GM18511 (cell line): ENCODE data around the gene URB2.
"Not testable (repeated sequence)": the region's sequence is repeated elsewhere in the genome, so short reads cannot be mapped to it uniquely, and the experiment has no call there.

Experiments
- ATAC-seq: cut with Tn5 transposase; IDR thresholded peaks from one replicate; pipeline ENCODE4 v1.9.1; 2021; ENCODE audit warnings: mild to moderate bottlenecking, moderate library complexity; ENCODE audit not compliant: unreplicated experiment

The URB2 gene

DNA sequence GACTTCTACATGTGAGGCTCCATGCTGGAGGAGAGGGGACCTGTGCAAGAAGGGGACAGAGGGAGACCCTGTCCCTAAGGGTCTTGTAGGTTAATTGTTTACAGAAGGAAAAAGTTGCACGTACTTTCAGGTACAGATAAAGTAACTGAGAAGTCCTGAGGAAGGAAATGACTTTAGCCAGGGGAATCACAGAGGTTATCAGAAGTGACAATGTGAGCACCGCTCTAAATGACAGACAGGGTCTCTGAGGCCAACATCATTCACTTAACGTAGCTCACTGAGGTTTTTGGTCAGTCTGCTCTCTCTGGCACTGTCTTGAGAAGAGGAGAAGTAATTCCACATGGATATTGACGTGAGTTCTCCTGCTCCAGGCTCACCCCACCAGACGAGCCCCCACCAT lies 12.1 kb upstream of the URB2 start:
- ATAC-seq = no peak

DNA sequence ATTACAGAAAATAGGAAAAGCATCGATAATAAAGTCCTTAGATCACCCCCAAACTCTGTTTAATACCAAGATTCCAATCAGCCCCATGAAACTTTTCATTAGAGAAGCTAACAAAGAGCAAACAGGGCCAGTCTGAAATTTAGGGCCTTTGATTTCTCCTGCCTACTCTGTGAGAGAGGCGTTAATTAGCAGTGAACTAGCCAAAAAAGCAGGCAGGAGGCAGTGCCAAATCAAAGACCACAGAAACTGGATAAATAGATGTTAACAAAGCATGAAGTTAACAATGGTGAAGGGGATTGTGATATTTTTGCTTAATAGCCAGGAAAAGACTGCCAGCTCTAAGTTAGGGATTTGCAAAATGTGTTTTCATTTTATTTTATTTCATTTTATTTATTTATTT lies 11.3 kb upstream of the URB2 start:
- ATAC-seq = no peak

DNA sequence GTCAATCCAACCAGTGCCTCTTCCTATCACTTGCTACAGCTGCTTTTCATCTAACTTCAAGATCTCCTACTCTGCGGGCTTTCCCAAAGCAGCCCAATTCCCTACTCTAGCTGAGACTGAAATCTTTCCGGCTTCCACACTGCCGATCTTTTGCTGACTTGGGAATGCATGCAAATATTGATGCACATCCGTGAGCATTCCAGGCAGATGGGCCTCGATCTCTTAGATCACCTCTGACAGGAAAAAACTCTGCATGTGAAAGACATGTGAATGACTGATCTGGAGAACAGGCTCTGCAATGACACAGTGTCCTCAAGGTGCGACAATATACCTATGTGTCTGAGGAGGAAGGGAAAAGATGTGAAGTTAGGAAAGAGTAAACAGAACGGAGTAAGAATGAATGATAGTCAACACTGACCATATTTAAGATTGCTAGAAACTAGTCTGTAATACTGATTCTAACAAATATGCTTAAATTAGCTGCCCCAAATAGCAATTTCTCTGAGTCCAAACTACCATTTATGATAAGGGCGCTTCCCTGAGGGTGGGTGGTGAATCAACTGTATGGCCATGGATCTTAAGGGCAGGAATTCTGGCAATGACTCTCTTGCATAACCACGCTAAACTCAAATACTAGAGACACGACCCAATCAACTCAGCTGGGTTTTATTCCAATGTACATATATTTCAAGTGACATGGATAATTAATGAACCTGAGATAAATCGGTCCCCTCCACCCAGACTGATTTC lies 8.5 kb upstream of the URB2 start:
- no peak for ATAC-seq

DNA sequence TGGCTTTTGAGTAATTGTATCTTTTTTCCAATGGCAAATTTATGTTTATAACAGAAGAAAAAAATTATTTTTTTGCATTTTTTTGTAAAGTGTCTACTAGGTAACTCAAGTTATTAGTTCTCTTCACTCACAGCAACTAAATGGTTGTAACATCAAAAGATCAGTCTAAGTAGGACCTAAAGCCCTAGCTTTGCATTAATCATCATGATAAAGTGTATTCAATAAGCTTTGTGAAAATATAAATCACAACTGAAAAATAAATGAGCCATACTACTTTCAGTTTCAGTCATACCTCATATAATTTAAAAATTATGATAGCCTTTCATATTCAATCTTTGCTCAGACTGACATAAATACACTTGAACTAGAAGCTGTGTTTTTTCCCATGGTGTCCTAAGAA lies 7.0 kb upstream of the URB2 start:
- no peak for ATAC-seq

DNA sequence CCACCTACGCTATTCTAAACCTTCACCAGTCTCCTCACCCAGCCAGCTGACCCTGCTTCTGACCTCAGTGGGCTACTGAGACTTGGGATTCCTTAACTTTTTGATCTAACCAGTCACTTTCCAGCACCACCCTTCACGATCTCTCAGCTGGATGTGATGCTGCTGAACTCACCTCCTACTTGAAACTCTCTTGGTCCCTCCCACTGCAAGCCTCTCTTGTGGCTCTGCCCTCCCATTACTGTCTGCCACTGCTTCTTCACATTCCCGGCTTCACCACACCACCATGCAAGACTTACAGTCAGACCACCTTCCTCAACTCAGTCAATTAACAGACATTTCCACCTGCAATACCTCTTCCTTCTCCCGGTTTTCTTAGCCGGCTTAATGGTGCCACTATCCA lies 6.4 kb upstream of the URB2 start:
- no peak for ATAC-seq

DNA sequence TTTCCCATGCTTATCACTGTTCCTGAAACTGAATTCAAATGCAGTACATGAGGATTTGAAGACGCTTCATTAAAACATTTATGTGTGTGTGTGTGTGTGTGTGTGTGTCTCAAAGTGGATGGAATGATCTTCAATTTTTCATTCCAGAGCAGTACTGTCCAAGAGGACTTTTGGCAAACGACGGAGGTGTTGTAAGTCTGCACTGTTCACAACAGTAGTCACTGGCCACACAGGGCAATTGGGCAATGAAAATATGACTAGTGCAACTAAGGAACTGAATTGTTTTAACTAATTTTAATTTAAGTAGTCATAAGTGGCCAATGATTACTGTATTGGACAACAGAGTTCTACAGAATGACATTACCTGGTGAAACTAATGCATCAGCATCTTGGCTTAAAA lies 5.2 kb upstream of the URB2 start:
- no peak for ATAC-seq

DNA sequence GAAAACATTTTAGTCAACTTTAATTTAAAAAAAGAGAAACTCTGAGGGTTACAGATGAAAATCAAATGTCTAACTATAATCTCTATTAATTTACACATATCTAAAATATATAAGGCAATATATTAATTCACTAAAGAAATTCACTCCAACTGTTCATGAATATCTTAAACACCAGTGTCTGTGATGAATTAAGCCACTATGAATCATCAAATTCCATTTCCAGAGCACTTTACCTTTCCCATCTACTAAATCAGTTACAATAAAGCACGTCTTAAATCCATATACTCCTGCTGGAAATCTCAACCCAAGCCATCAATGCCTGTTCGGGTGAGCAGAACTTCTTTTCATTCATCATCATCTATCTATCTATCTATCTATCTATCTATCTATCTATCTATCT lies 4.4 kb upstream of the URB2 start:
- no peak for ATAC-seq

DNA sequence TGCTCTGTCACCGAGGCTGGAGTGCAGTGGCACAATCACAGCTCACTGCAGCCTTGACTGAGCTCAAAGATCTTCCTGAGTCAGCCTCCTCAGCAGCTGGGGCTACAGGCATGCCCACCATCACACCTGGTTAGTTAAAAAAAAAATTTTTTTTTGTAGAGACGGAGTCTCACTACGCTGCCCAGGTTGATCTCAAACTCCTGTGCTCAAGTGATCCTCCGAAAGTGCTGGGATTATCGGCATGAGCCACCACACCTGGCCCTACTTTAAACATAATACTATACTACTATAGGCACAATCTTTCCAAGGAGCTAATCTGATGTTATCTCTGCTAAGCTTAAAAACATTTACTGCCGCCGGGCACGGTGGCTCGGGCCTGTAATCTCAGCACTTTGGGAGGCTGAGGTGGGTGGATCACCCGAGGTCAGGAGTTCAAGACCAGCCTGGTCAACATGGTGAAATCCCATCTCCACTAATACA lies 3.4 kb upstream of the URB2 start:
- ATAC-seq = not testable (repeated sequence)

DNA sequence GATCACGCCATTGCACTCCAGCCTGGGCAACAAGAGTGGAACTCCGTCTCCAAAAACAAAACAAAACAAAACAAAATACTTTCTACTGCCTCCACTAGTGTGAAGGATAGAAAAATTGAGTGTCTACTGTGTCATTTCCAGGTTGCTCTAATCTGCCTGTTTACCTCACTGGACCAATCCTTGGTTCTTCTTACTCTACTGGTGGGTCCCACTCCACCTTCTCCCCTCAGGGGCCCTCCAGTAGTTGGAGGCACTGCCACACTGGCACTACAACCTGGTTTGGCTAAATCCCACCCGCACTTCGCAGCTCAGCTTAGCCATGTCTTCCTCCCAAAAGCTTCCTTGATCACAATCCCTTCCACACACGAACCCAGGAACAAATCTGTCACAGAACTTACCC lies 2.8 kb upstream of the URB2 start:
- ATAC-seq = no peak

DNA sequence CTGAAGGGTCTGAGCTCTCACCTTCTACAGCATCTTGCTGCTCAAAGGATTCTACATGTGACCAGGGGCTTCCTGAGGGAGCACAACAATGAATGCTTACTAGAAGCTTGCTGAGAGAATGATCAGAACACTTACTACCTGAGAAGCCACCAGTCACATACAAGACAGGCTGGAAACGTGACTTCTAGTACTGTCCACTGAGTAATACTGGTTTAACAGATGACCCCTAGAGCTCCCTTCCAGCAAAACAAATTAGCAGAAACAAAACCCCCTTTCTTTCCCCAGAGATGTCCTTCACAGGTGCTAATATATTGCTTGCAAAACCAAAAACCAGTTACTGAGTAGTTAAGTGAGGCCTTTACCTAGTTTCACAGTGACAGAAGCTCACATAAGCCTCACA lies 2.2 kb upstream of the URB2 start:
- ATAC-seq = no peak

DNA sequence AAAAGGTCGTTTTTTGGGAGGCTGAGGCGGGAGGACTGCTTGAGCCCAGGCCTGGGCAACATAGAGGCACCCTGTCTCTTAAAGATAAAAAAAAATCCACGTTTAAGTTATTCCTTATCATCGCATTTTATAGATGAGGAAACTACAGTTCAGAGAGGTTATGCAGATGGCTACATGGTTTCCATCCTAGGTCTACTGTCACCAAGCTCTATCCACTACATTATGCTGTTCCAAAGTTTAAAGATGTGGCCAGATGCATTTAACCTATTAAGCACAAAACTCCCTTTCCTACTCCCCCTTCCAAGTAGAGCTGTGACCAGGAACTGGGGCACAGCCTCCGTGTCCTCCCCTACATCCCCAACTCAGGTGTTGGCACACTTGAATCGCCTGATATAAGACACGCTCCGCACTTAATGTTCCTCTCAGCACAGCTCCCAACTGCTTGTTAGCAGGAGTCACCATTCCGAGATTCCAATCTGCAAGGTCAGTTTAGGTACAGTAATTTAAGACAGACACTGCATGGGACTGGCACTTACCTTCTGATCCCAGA lies 1.5 kb upstream of the URB2 start:
- ATAC-seq = no peak

DNA sequence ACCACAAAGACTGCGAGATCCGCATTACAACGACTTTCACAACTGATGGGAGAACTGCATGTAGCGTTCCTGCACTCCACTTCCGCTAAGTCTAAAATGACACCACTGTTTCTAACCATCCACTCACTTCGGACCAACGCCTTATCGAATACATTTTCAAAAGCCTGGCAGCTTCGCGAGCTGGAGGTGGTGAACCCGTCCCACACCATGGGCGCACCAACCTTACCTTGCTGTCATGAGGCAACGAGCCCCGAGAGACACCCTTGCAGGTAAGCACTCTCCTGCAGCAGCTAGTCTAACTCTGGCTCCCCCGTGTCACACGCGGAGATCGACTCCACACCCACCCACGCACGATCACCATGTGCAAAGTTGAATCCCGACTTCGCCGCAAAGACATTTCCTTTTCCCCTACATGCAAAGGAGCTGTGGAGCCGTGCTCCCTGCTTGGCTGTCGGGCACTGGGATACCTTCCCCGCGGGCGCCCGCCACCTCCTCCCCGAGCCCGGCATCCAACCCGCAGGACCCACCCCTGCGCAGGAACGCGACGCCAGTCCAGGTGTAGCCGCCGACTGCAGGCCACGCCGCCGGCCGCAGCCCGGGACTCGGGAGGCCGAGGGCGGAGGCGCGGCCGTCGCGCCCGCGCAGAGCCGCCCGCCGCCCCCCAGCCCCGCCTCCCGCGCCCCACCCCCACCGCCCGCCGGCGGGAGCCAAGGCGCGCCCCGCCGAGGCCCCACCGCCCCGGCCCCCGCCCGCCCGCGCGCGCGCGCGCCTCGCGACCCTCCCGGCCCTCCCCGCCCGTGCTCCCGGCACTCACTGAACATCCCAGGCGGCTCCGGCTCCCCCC lies 754 bp upstream of the URB2 start:
- ATAC-seq = peak; percentile 57

DNA sequence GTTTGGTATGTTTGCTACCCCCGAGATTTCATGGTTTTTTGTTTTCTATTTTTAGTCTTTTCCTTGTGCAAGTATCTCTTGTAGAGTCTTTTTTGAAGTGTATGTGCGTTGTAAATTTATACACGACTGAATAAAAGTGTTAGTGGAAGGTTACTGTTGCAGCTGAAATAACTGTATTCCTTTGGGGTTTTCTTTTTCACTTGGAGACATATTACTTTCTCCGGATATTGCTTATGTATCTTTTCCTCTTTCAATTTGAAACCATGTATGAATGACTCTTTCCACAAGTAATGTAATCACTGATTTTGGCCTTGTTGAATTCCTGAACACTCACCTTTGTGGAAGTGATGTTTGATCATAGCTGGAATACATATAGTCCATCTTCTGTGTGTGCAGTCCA lies 956 bp downstream of the URB2 start:
- ATAC-seq = no peak

DNA sequence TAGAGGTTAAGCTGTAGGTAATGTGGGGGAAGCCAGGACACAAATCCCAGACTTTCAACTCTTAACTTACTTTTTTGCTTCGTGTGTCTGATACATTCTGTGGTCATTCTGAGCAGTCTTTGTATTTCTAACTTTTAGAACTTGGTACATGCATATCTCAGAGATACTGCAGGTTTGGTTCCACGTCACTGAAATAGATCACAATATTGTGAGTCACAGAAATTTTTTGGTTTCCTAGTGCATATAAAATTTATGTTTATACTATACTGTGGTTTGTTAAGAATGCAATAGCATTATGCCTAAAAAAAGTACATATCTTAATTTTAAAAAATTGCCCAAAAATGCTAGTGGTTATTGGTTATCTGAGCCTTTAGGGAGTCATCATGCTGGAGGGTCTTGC lies 3.2 kb downstream of the URB2 start:
- ATAC-seq = no peak

DNA sequence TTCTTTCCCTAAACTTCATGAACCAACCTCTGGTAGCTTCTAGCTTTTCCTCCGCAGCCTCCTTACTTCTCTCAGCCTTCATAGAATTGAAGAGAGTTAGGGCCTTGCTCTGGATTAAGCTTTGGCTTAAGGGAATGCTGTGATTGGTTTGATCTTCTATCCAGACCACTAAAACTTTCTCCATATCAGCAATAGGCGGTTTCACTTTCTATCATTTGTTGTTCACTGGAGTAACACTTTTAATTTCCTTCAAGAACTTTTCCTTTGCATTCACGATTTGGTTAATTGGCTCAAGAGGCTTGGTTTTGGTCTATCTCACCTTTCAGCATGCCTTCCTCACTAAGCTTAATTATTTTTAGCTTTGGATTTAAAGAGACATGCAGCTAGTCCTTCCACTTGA lies 5.1 kb downstream of the URB2 start:
- no peak for ATAC-seq

DNA sequence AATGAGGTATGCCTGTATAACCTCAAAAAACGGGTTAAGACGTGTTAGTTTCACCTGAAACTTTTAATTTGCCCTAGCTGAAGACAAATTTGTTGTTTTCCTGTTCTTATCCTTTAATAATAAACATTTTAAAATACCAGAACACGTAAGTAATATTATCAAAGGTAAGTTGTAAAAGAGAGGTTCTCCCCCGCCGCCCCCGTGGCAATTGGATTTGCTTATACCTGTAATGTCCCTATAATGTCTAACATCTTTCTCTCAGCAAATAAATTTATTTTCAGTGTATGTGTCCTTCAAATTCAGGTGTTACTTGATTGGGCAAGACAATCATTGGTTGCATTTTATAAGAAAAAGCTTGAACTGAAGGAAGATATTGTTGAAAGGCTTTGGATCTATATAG lies 5.9 kb downstream of the URB2 start:
- no peak for ATAC-seq

DNA sequence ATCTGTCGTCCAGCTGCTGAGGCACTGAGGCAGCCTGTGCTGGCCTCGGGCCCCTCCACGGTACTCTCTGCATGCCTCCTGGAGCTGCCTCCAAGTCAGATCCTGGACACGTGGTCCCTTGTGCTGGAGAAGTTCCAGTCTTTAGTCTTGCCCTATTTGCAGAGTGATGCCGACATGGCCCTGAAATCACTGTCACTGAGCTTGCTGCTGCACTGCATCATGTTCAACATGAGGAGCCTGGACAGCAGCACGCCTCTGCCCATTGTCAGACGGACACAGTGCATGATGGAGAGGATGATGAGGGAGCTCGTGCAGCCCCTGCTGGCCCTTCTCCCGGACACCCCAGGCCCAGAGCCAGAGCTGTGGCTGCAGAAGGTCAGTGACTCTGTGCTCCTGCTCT lies 10.0 kb downstream of the URB2 start:
- no peak for ATAC-seq

DNA sequence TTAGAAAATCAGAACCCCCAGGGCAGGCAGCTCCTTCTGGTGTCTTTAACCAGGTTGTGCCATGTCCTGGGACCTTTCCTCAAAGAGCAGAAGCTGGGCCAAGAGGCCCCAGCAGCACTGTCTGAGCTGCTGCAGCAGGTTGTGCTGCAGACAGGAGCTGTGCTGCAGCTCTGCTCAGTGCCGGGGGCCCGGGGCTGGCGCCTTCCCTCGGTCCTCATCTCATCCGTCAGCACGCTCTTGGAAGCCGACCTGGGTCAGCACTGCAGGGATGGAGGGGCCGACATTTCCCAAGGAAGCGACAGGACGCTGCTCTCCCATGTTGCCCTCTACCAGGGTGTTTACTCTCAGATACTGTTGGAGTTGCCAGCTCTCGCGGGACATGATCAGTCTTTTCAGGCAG lies 11.7 kb downstream of the URB2 start:
- ATAC-seq = no peak

DNA sequence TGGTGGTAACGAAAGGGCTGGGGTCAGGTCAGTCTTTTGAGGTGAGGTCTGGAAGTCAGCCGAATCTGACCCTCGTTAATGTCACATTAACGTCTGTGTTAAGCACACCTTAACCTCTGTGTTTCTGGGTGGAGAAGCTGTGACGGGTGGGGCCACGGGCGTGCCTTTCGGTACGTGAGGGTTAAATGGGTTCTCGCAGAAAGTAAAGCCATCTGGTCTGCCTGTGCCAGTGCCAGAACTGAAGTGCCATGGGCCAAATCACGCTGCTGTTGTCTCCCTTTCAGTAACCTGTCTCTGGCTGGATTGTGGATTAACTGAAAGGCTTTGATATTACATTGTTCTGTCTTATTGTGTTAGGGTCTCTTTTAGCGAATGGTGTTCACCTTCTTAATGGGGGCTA lies 14.4 kb downstream of the URB2 start:
- no peak for ATAC-seq

DNA sequence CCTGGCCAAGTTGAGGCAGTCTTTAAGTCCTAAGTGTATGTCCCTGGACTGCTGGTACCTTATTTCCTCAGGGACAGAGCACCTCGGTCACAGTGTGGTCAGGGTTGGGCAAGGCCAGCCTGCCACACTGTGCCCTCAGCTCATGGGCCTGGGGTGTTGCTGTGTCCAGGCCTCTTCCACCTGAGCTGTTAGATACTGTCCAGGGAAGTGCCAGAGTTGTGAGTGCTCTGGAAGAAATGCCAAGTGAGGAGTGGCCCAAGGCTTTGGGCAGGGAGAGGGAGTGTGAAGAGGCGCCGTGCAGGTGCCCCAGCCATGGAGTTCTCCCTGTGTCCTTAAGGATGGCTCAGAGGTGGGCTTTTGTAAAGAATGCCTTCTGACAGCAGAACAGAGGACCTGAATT lies 15.3 kb downstream of the URB2 start:
- no peak for ATAC-seq

DNA sequence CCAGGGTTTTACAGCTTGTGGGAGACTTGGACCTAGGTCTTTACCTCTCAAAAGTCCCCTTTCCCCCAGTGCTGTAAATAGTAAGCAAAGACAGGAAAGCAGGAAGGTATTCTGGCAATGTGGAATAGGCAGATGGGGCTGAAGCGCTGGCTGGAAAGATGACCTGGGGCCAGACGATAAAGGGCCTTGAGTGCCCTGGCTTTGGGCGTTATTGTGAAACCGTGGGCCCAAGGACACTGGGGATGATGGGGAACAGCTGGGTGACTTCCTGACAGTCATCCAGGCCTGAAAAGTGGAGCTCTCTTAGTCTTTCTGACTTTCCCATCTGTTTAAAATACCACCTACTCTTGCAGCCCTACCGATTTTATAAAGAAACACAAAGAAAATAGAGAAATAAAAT lies 16.3 kb downstream of the URB2 start:
- ATAC-seq = no peak

DNA sequence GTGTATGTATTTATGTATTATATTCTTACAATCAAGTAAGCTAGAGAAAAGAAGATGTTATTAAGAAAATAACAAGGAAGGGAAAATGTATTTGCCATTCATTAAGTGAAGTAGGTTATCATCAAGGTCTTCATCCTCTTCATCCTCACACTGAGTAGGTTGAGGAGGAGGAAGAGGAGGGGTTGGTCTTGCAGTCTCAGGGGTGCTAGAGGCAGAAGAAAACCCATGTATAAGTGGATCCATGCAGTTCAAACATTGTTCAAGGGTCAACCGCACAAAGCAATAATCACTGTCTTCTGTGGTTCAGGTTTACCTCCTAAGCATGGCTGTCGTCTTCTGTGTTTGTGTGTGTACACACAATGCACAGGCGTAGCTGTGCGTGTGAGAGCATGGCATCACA lies 16.9 kb downstream of the URB2 start:
- ATAC-seq = no peak
